Measurements from ENCODE around the gene ADAM8.

GRCh38 chr10:133217800-133218589, 58.7 kb downstream of the ADAM8 start:
- TF ChIP-seq POLR2A (IDR thresholded peaks at IDR 0.05; ENCODE audit: low read depth, low read length) (no peak), EP300 (IDR thresholded peaks at IDR 0.05; ENCODE audit: borderline replicate concordance in 1 of 2, control insufficient read depth in 1 of 2, low read depth in 2 of 2, low read length in 2 of 2) (no peak), CTCF (IDR thresholded peaks at IDR 0.05 in 2 of 3, conservative IDR thresholded peaks at IDR 0.05 in 1 of 3; ENCODE audit: control insufficient read depth in 2 of 3, extremely low read depth in 1 of 3, insufficient read depth in 1 of 3, low read depth in 3 of 3, low read length in 3 of 3) (no peak), MXI1 (IDR thresholded peaks at IDR 0.05; ENCODE audit: low read depth, low read length) (no peak), ATF3 (IDR thresholded peaks at IDR 0.05; ENCODE audit: borderline replicate concordance, extremely low read depth, low read depth, low read length) (no peak), E4F1 (IDR thresholded peaks at IDR 0.05; ENCODE audit: borderline replicate concordance, partially characterized antibody) (no peak), CHD1 (IDR thresholded peaks at IDR 0.05; ENCODE audit: low read depth, low read length) (no peak), TAF1 (IDR thresholded peaks at IDR 0.05; ENCODE audit: borderline replicate concordance, low read depth, low read length) (no peak), POLR2AphosphoS2 (IDR thresholded peaks at IDR 0.05; ENCODE audit: low read depth, low read length) (no peak)
